BE2C (cell line): ENCODE measurements around the gene CACNA1A.

Experiments used
- DNase-seq: peaks from one replicate; pipeline ENCODE4 v3.0.0-alpha.2; 2020
- H3K27me3 ChIP-seq: fragments of 250-450 bp; sonication (Bioruptor Pico); 2 replicates; pipeline ENCODE4 v1.5.1; 2020; ENCODE audit warnings: mild to moderate bottlenecking
- H3K36me3 ChIP-seq: fragments of 250-450 bp; sonication (Bioruptor Pico); 2 replicates; pipeline ENCODE4 v1.5.1; 2020; ENCODE audit warnings: mild to moderate bottlenecking
- H3K4me1 ChIP-seq: fragments of 250-450 bp; sonication (Bioruptor Pico); 2 replicates; pipeline ENCODE4 v1.5.1; 2020
- H3K4me3 ChIP-seq: 2 replicates; pipeline ENCODE4 v1.5.1; 2011; ENCODE audit warnings: low read depth, low read length
- H3K9me3 ChIP-seq: fragments of 250-450 bp; sonication (Bioruptor Pico); 2 replicates; pipeline ENCODE4 v1.5.1; 2020
- TF ChIP-seq, protein P1 (sequence below): IDR thresholded peaks from 2 replicates; pipeline ENCODE4 v1.5.1; 2012; ENCODE audit warnings: mild to moderate bottlenecking, low read depth, low read length

The CACNA1A gene

DNA sequence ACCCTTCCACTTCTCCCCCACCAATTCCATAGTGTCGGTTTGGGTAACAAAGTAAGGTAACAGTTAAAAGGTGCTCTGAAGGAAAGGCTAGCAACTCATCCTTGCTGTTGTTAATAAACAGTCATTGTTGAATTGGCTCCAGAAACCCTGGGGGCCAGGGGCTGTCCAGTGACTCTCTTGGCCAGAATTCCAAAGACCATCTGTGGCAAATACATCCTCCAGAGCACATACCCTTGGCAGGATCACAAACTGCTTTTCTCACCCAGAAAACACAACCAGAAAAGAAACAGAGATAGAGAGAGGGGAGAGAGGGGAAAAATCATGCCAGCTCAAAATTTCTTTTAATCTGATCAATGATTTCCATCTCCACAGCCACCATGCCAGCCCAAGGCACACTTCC, 22.1 kb downstream of the CACNA1A start:
- no peak overlapping the region for H3K4me3 ChIP-seq
- H3K36me3 ChIP-seq, result no peaks in the 10 kb centered on the region
- no peaks in the 10 kb centered on the region for H3K4me1 ChIP-seq
- no peaks in the 10 kb centered on the region for H3K9me3 ChIP-seq
- no peak for DNase-seq
- TF ChIP-seq, protein P1, sequence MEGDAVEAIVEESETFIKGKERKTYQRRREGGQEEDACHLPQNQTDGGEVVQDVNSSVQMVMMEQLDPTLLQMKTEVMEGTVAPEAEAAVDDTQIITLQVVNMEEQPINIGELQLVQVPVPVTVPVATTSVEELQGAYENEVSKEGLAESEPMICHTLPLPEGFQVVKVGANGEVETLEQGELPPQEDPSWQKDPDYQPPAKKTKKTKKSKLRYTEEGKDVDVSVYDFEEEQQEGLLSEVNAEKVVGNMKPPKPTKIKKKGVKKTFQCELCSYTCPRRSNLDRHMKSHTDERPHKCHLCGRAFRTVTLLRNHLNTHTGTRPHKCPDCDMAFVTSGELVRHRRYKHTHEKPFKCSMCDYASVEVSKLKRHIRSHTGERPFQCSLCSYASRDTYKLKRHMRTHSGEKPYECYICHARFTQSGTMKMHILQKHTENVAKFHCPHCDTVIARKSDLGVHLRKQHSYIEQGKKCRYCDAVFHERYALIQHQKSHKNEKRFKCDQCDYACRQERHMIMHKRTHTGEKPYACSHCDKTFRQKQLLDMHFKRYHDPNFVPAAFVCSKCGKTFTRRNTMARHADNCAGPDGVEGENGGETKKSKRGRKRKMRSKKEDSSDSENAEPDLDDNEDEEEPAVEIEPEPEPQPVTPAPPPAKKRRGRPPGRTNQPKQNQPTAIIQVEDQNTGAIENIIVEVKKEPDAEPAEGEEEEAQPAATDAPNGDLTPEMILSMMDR, result no peak
- no peaks in the 10 kb centered on the region for H3K27me3 ChIP-seq

DNA sequence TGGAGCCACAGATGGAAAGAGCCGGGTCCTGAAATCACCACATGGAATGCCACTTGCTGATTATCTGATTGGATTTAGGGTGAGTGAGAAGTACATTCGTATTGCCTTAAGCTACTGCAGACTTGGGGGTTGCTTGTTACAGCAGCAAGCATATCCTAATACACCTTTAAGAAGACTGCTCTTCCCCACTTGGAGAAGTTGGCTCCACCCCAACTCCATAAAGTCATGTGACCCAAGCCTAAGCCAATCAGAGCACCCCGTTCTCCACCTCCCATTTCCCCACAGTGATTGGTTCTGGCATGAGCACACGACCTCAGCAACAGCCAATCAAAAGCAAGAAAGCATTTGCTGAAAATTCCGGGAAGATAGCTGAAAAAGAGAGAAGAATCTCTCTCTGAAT, 23.1 kb downstream of the CACNA1A start:
- Histone ChIP-seq H3K9me3 (no peaks in the 10 kb centered on the region), H3K4me3 (no peak overlapping the region), H3K27me3 (no peaks in the 10 kb centered on the region), H3K36me3 (no peaks in the 10 kb centered on the region), H3K4me1 (no peaks in the 10 kb centered on the region)
- peak; percentile 22 for DNase-seq
- TF ChIP-seq, protein P1, result no peak

DNA sequence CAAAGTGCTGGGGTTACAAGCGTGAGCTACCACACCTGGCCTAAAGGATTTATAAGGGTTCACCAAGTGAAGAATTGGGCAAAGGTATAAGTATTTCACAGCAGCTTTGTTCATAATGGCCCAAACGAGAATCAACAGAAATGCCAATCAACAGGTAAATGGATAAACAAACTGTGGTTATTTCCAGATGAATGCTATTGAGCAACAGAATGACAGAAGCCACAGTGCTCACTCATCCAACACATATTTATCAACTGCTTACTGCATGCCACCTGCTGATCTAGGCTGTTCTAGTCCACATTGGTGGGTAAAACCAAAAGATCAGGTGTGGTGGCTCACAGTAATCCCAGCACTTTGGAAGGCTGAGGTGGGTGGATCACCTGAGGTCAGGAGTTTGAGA, 27.7 kb downstream of the CACNA1A start:
- DNase-seq, result no peak
- no peaks in the 10 kb centered on the region for H3K9me3 ChIP-seq
- no peaks in the 10 kb centered on the region for H3K27me3 ChIP-seq

DNA sequence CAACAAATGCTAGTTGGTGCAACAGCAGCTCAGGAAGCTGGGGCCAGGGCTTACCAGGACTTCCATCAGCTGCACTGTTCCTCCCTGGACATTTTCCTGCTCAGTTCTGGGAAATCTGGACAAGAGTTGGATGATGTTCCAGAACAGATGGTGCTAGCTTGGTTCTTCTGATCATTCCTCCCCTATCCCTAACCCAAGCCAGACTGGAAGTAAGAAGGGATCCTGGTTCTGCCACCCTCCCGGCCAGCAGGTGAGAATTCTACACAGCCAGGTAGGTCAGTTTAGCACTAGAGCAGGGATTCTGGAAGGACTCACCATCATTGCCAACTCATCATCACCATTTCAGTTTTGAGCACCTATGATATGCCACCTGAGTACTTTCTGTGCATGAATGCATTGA, 30.2 kb downstream of the CACNA1A start:
- no peaks in the 10 kb centered on the region for H3K4me1 ChIP-seq
- TF ChIP-seq, protein P1, result no peak

More for the DNA sequence above, 27.7 kb downstream of the CACNA1A start:
- TF ChIP-seq, protein P1, result no peak
- no peaks in the 10 kb centered on the region for H3K4me1 ChIP-seq
- H3K36me3 ChIP-seq, result no peaks in the 10 kb centered on the region
- no peak overlapping the region for H3K4me3 ChIP-seq

DNA sequence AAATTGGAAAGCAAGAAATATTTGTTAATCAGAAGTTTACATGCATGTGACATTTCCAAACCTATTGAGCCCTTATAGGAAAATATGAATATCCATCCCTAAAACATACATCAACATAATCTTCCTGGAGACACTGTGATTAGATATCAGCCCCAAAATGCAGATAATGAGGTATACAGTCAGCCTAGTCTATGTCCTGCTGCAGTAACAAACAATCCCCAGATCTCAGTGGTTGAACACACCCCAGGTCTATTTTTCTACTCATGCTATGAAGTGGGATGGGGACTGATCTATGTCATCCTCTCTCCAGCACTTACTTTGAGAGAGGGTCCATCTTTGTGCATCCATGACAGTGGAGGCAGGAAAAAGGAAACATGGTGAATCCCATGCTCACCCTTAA, 31.2 kb downstream of the CACNA1A start:
- no peaks in the 10 kb centered on the region for H3K36me3 ChIP-seq
- no peak overlapping the region for H3K4me3 ChIP-seq
- DNase-seq, result no peak
- no peaks in the 10 kb centered on the region for H3K9me3 ChIP-seq
- H3K4me1 ChIP-seq, result no peaks in the 10 kb centered on the region
- TF ChIP-seq, protein P1, result no peak
- H3K27me3 ChIP-seq, result no peaks in the 10 kb centered on the region

More for the DNA sequence above, 30.2 kb downstream of the CACNA1A start:
- H3K36me3 ChIP-seq, result no peaks in the 10 kb centered on the region
- no peaks in the 10 kb centered on the region for H3K27me3 ChIP-seq
- H3K4me3 ChIP-seq, result no peak overlapping the region
- no peaks in the 10 kb centered on the region for H3K9me3 ChIP-seq
- no peak for DNase-seq

DNA sequence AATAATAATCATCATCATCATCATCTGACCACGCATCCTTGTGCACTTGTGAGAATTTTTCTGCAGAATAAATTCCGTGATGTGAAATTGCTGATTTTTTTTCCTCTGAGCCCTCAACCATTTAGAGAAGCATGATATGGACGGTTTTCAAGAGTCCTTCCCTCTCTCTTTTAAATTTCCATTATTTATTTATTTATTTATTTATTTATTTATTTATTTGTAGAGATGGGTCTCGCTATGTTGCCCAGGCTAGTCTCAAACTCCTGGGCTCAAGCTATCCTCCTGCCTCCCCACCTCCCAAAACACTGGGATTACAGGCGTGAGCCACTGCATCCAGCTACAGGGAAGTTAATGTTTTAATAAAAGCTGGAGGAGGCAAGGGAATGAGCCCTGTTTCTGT, 39.6 kb downstream of the CACNA1A start:
- no peak overlapping the region for H3K4me3 ChIP-seq
- H3K9me3 ChIP-seq, result no peaks in the 10 kb centered on the region
- DNase-seq, result no peak
- TF ChIP-seq, protein P1, result no peak
- peaks cover 4% of the 10 kb centered on the region for H3K27me3 ChIP-seq
- H3K36me3 ChIP-seq, result no peaks in the 10 kb centered on the region
- H3K4me1 ChIP-seq, result no peaks in the 10 kb centered on the region
